GM20000 (cell line): ENCODE data around the gene IL1A.

Source experiments
- DNase-seq: peaks from one replicate; pipeline ENCODE4 v3.0.0; 2012; ENCODE audit warnings: low spot score
- CTCF ChIP-seq: IDR thresholded peaks from 2 replicates; pipeline ENCODE4 v1.5.1; 2012; ENCODE audit warnings: mild to moderate bottlenecking, control low read depth; ENCODE audit errors: extremely low read depth, missing control alignments

Gene IL1A

GRCh38 chr2:112794841-112795240 lies 10.5 kb upstream of the IL1A start:
- TF ChIP-seq CTCF = no peak
- no peak for DNase-seq

- peak; percentile 39 for DNase-seq
- no peak for TF ChIP-seq CTCF
Observed at GRCh38 chr2:112794131-112794733, 9.9 kb upstream of the IL1A start.

- DNase-seq = no peak
- TF ChIP-seq CTCF = no peak
Observed at GRCh38 chr2:112793449-112793978, 9.2 kb upstream of the IL1A start.

- no peak for TF ChIP-seq CTCF
Observed at GRCh38 chr2:112792419-112792818, 8.1 kb upstream of the IL1A start.

GRCh38 chr2:112791693-112792230 lies 7.5 kb upstream of the IL1A start:
- no peak for DNase-seq
- no peak for TF ChIP-seq CTCF

More at GRCh38 chr2:112792419-112792818, 8.1 kb upstream of the IL1A start:
- no peak for DNase-seq

- no peak for DNase-seq
- no peak for TF ChIP-seq CTCF
Observed at GRCh38 chr2:112791019-112791418, 6.7 kb upstream of the IL1A start.

- DNase-seq = no peak
- TF ChIP-seq CTCF = no peak
Observed at GRCh38 chr2:112790305-112790704, 6.0 kb upstream of the IL1A start.
